Stimulated activated CD8-positive, alpha-beta memory T cell treated with anti-CD3 and anti-CD28 coated beads, Interleukin-4, amount 100 ng/mL, for 24 hours (primary cell): Measurements from ENCODE around the gene CLRN3.

Experiments
- DNase-seq: peaks from one replicate; pipeline ENCODE4 v3.0.0-alpha.2; 2020; ENCODE audit warnings: low read depth

CLRN3 gene

GRCh38 chr10:127848226-127848625, 44.5 kb downstream of the CLRN3 start:
- no peak for DNase-seq

- no peak for DNase-seq
These were observed 47.0 kb downstream of the CLRN3 start for GRCh38 chr10:127845756-127846155.

GRCh38 chr10:127840884-127841283, 51.9 kb downstream of the CLRN3 start:
- DNase-seq: no peak

- no peak for DNase-seq
These were observed 55.8 kb downstream of the CLRN3 start for GRCh38 chr10:127836966-127837365.

GRCh38 chr10:127836176-127836575, 56.6 kb downstream of the CLRN3 start:
- DNase-seq: no peak

GRCh38 chr10:127834791-127835190, 58.0 kb downstream of the CLRN3 start:
- no peak for DNase-seq

- DNase-seq: no peak
These were observed 58.5 kb downstream of the CLRN3 start for GRCh38 chr10:127834221-127834620.

GRCh38 chr10:127833804-127834203, 58.9 kb downstream of the CLRN3 start:
- DNase-seq: no peak

- no peak for DNase-seq
These were observed 60.2 kb downstream of the CLRN3 start for GRCh38 chr10:127832501-127832900.

GRCh38 chr10:127830414-127830813, 62.3 kb downstream of the CLRN3 start:
- DNase-seq: no peak
